ENCODE measurements around the gene TMEM82. TPM values are rescaled to one million over a fixed set of nuclear protein-coding genes. Genes with fewer than 3 reads are reported as not detected.

TMEM82 gene
- polyA plus RNA-seq, 1 of the 3 experiments (the other 2 are of a cell fraction), result not detected

DNA sequence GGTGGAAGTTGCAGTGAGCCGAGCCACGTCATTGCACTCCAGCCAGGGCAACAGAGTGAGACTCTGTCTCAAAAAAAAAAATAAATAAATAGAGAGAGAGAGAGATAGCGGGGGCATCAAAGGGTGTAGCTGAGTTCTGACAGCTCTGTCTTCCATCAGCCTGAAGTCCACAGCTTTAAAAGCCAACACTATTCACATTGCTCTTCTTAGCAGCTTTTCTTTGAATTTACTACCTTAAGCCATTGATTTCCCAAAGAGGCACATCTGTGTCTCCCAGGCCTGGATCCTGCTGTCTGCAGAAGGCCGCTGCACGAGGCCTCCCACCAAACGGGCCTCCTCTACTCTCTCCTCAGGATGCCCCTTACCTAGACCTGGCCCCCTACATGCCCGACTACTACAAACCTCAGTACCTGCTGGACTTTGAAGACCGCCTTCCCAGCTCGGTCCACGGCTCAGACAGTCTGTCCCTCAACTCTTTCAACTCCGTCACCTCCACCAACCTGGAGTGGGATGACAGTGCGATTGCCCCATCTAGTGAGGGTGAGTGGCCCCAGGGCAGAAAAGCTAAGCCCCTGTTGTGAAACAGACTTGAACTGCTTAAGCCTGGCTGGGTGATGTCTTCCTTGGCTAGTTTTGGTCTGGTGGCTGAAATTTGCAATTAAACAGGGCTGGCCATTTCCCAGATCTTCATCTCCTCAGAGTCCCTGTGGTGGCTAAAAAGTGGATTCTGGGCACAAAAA is 22.7 kb upstream of the TMEM82 start:
- H3K9ac ChIP-seq, result no peak overlapping the region
- 97% methylated on average over 12 of the region's 12 CpGs for WGBS (ENCODE audit: low lambda C conversion rate)
- H3K4me3 ChIP-seq (ENCODE audit: low read depth in 2 of 2, low read length in 1 of 2), result no peak overlapping the region
- no peak overlapping the region for H2AFZ ChIP-seq (ENCODE audit: low read depth)
- peaks cover 5% of the 10 kb centered on the region; the same call in 1 of the 2 replicates for H4K20me1 ChIP-seq (ENCODE audit: insufficient read depth)
- H3K79me2 ChIP-seq (ENCODE audit: insufficient read depth), result peaks cover 6% of the 10 kb centered on the region; the same call in 1 of the 2 replicates
- no peaks in the 10 kb centered on the region for H3K4me1 ChIP-seq (ENCODE audit: control insufficient read depth in 1 of 2, insufficient read depth in 2 of 2, low read depth in 1 of 2, low read length in 1 of 2)
- H3K36me3 ChIP-seq (replicated peaks in 1 of 2; ENCODE audit: control insufficient read depth in 1 of 2, insufficient read depth in 2 of 2, low read length in 1 of 2), result peaks cover 4 to 51% of the 10 kb centered on the region in 2 experiments
- TF ChIP-seq USF1 (IDR thresholded peaks at IDR 0.05; ENCODE audit: borderline replicate concordance, low read depth) (no peak), RCOR1 (IDR thresholded peaks at IDR 0.05; ENCODE audit: low read length) (no peak), POLR2AphosphoS5 (IDR thresholded peaks at IDR 0.05; ENCODE audit: low read depth, low read length) (no peak)
- no peaks in the 10 kb centered on the region for H3K9me3 ChIP-seq
- ChIA-PET POLR2A (no interaction called here), CTCF (interaction anchor here (0.5 to 1.2 kb wide), 3 partner anchors 21 to 415 kb away, joined by 3 to 4 read pairs (median 3); no protein-coding TSS in a partner anchor)
- H3K9me2 ChIP-seq, result no peaks in the 10 kb centered on the region
- no peaks in the 10 kb centered on the region for H3F3A ChIP-seq (replicated peaks; ENCODE audit: insufficient read depth)
- no peak overlapping the region for H3K4me2 ChIP-seq
- no peaks in the 10 kb centered on the region for H3K27me3 ChIP-seq (ENCODE audit: insufficient read depth)
- no peak overlapping the region for H3K27ac ChIP-seq (ENCODE audit: low read depth in 2 of 2, low read length in 1 of 2)
- no peak for DNase-seq

DNA sequence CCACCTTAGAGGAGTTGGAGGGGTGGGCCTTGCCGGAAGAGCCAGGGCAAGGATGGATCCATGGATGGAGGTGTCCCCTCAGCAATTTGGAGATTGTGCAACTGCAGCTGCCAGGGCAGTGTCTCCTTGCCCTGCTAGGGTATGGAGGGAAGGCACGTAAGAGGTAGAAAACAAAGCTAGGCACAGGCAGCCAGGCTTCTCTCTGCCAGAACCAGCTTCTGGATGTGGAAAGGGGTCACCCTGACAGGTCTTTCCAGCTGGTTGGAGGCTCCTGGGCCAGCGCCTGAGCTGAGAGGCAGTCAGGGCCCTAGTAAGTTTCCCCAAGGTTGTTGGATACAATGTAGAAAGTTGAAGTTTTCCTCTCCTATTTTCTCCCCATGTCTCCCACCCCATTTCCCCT is 21.4 kb upstream of the TMEM82 start:
- CTCF ChIA-PET, result interaction anchor here (1.0 to 1.3 kb wide), 2 partner anchors 21 to 417 kb away, joined by 3 read pairs; no protein-coding TSS in a partner anchor
- no peak overlapping the region for H2AFZ ChIP-seq (ENCODE audit: low read depth)
- POLR2A ChIA-PET, result no interaction called here
- no peaks in the 10 kb centered on the region for H3K27me3 ChIP-seq (ENCODE audit: insufficient read depth)
- no peaks in the 10 kb centered on the region for H3K9me3 ChIP-seq
- no peak for DNase-seq
- H3K27ac ChIP-seq (ENCODE audit: low read depth in 2 of 2, low read length in 1 of 2), result no peak overlapping the region
- H3K4me1 ChIP-seq (ENCODE audit: control insufficient read depth in 1 of 2, insufficient read depth in 2 of 2, low read depth in 1 of 2, low read length in 1 of 2), result no peaks in the 10 kb centered on the region
- H3K9ac ChIP-seq, result no peak overlapping the region
- H3K9me2 ChIP-seq, result no peaks in the 10 kb centered on the region
- no peaks in the 10 kb centered on the region for H3F3A ChIP-seq (replicated peaks; ENCODE audit: insufficient read depth)
- no peaks in the 10 kb centered on the region for H4K20me1 ChIP-seq (ENCODE audit: insufficient read depth)
- H3K4me2 ChIP-seq, result no peak overlapping the region
- 86% methylated on average over 2 of the region's 3 CpGs for WGBS (ENCODE audit: low lambda C conversion rate)
- peaks cover 4 to 60% of the 10 kb centered on the region in 2 experiments for H3K36me3 ChIP-seq (replicated peaks in 1 of 2; ENCODE audit: control insufficient read depth in 1 of 2, insufficient read depth in 2 of 2, low read length in 1 of 2)
- H3K79me2 ChIP-seq (ENCODE audit: insufficient read depth), result no peaks in the 10 kb centered on the region
- H3K4me3 ChIP-seq (ENCODE audit: low read depth in 2 of 2, low read length in 1 of 2), result no peak overlapping the region
- no peak for TF ChIP-seq YY1 (IDR thresholded peaks at IDR 0.05; ENCODE audit: low read depth)
- no peak for TF ChIP-seq RCOR1 (IDR thresholded peaks at IDR 0.05; ENCODE audit: low read length)
- TF ChIP-seq ELF1 (IDR thresholded peaks at IDR 0.05), result no peak
- no peak for TF ChIP-seq NFIC (IDR thresholded peaks at IDR 0.05; ENCODE audit: borderline replicate concordance)
- TF ChIP-seq, protein P1, sequence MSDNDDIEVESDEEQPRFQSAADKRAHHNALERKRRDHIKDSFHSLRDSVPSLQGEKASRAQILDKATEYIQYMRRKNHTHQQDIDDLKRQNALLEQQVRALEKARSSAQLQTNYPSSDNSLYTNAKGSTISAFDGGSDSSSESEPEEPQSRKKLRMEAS (IDR thresholded peaks at IDR 0.05; ENCODE audit: low read depth), result no peak
- no peak for TF ChIP-seq USF1 (IDR thresholded peaks at IDR 0.05; ENCODE audit: borderline replicate concordance, low read depth)
- no peak for TF ChIP-seq JUND (IDR thresholded peaks at IDR 0.05)
- TF ChIP-seq RAD21 (IDR thresholded peaks at IDR 0.05; ENCODE audit: low read length), result no peak
- TF ChIP-seq ZBTB33 (IDR thresholded peaks at IDR 0.05; ENCODE audit: borderline replicate concordance, low read depth), result no peak
- no peak for TF ChIP-seq SIN3A (IDR thresholded peaks at IDR 0.05; ENCODE audit: borderline replicate concordance, low read depth, low read length)
- no peak for TF ChIP-seq PBX3 (IDR thresholded peaks at IDR 0.05)
- no peak for TF ChIP-seq FOSL2 (IDR thresholded peaks at IDR 0.05; ENCODE audit: borderline replicate concordance, low read depth)
- no peak for TF ChIP-seq SMC3 (IDR thresholded peaks at IDR 0.05; ENCODE audit: low read depth, low read length)
- no peak for TF ChIP-seq RXRA (IDR thresholded peaks at IDR 0.05; ENCODE audit: borderline replicate concordance, low read depth)
- no peak for TF ChIP-seq TEAD4 (IDR thresholded peaks at IDR 0.05; ENCODE audit: borderline replicate concordance, insufficient read depth)
- no peak for TF ChIP-seq REST (IDR thresholded peaks at IDR 0.05; ENCODE audit: low read depth, low read length)
- TF ChIP-seq NRF1 (IDR thresholded peaks at IDR 0.05; ENCODE audit: low read depth, low read length), result no peak
- TF ChIP-seq FOXJ3 (CRISPR knock-in tag; IDR thresholded peaks at IDR 0.05), result no peak

All from SK-N-SH (cell line).